ENCODE results near the gene GM2A.

DNA sequence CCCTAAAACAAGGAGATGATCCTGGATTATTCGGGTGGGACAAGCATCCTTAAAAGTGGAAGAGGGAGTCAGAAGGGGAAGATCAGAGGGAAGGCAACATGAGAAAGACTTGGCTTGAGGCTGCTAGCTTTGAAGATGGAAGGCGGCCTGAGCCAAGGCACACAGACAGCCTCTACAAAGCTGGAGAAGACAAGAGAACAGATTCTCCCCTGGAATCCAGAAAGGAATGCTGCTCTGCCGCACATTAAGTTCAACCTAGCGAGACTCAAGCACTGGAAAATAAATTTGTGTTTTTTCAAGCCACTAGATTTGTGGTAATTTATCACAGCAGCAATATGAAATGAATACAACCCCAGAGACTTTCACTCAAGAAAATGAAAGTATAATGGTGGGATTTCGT, 32.7 kb downstream of the GM2A start:
- TF ChIP-seq, protein P1, sequence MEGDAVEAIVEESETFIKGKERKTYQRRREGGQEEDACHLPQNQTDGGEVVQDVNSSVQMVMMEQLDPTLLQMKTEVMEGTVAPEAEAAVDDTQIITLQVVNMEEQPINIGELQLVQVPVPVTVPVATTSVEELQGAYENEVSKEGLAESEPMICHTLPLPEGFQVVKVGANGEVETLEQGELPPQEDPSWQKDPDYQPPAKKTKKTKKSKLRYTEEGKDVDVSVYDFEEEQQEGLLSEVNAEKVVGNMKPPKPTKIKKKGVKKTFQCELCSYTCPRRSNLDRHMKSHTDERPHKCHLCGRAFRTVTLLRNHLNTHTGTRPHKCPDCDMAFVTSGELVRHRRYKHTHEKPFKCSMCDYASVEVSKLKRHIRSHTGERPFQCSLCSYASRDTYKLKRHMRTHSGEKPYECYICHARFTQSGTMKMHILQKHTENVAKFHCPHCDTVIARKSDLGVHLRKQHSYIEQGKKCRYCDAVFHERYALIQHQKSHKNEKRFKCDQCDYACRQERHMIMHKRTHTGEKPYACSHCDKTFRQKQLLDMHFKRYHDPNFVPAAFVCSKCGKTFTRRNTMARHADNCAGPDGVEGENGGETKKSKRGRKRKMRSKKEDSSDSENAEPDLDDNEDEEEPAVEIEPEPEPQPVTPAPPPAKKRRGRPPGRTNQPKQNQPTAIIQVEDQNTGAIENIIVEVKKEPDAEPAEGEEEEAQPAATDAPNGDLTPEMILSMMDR (IDR thresholded peaks at IDR 0.05), result no peak
- TF ChIP-seq POLR2A (IDR thresholded peaks at IDR 0.05) (no peak), EP300 (IDR thresholded peaks at IDR 0.05) (no peak)
